ENCODE results near the gene RUVBL1. TPM values are rescaled to one million over a fixed set of nuclear protein-coding genes. Genes with fewer than 3 reads are reported as not detected.
A peak's percentile ranks its signal among the peaks of the same experiment; 100 is the strongest.

Gene RUVBL1
- polyA plus RNA-seq, 1 donor: 36.2 TPM

DNA sequence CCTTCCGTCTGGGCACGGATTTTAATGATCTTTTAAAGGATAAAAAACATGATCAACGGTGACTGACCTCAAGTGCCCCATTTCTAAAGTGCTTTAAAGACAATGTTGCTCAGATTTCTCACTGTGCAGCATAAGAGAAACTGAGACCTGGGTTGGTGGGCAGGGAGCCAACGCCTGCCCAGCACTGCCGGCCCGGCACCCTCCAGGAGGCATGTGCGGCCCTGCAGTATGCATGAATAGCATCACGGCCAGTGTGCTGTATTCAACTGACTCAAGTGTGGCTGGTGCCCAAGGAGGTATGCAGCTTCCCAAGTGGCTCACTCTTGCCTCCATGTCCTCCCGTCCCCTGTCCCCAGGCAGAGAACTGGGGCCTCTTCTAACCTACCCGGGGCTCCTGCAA is 41.1 kb downstream of the RUVBL1 start:
- no peak for DNase-seq

DNA sequence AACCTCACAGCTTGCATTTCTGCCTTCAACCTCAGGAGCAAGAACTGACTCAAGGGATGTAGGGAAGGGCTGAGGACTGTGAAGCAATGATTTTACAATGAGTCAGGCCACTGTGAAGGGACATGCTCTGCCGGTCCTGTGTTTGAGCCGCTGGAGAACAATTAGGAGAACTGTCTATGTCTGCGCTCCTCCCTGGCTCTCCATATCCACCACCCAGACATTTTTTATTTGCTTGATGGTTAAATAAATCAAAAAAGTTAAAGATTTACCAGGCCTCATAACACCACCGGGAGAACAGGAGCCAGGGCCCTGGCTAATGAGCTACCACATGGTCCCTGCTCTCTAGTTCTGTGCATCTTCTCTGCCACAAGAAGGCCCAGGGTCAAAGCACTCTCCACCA is 41.8 kb downstream of the RUVBL1 start:
- no peak for DNase-seq

DNA sequence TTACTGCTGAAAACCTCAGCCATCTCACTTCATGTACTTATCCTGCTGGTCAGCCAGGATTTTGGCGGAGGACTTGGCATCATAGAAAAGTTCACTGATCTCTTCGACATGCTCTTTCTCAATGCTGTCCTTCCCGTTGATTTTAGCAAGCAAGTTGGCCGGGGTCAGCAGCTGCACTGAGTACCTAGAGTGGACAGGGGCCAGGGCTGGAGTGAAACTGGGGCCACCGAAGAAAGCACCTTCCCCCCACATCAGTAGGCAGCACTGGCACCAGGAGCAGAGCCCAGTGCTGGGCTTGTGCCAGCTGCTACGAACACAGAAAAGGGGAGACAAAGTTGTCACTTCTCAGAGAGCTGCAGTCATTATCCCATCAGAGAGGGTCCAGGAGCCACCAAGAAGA is 42.4 kb downstream of the RUVBL1 start:
- no peak for DNase-seq

DNA sequence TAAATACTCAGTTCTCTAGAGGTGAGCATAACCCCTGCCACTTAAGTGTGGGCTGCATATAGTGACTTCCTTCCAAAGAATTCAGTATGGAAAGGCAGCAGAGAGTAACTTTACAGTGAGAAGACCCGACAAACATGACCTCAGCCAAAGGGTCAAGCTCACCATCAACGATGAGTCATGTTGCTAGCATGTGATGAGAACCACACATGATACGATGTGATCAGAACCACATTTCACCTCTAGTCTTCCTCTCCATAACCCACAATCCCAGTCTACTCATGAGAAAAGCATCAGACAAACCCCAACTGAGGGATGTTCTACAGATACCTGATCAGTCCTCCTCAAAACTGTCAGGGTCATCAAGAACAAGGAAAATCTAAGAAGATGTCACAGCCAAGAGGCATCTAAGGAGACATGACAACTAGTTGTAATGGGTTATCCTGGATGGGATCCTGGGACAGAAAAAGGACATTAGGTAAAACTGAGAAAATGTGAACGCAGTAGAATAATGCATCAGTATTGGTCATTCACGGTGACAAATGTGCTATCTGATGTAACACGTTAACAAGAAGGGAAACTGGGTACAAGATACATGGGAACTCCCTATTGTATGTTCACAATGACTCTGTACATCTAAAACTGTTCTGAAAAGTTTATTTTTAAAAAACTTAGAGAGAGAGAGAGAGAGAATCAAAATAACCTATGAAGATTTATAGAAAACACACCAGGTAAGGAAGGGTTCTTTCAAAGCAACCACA is 43.1 kb downstream of the RUVBL1 start:
- DNase-seq: no peak

DNA sequence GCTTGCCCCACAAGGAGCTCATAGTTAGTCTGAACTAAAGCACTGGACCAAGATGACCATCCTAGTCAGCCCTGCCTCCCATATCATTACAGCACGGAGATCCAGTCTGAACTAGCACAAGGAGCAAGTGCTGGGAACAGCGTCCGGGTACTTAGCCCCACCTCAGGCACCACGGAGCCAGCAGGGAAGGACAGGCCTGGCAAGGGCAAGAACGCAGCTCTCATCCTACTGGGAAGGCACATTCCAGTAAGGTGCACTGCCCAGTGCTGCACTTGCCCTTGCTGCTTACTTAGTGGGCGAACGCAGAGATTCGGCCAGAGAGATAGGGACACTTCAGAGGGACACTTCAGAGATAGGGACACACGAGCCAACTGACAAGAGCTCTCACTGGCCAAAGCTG is 43.8 kb downstream of the RUVBL1 start:
- DNase-seq: no peak

DNA sequence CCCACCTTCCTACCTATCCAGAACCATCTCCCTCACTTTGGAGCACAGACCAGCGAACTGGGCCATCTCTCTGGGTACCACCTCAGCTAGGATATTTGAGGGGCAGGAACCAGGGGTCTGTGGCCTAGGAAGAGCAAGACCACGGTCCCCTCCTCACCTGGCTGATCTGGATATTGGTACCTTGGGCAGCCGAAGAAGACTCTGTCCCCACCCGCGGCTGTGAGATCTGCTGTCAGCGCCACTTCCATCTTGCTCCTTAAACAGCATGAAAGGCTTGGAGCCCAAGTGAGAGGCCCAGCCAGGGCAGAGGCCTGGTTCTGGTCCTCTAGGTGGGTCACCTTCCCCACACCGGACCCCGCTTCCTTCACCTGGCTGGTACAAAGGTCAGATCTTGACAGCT is 44.7 kb downstream of the RUVBL1 start:
- no peak for DNase-seq

DNA sequence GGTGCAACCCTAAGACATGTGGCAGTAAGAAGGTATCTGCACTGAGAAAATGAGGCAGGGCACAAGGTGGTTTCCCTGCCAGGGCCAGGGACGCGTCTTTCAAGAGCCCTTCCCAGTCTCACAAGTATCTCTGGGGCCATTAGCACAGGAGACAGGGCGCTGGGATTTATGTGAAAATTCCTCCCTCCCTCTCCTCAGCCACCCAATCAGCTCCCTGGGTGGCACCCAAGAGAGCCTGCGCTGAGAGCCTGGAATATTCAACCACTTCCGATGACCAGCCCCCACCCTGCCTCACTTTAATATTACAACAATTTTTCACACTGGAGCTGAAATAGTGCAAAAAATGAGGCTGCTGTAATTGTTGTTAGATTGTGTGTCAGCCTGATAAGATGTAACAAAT is 45.3 kb downstream of the RUVBL1 start:
- no peak for DNase-seq

DNA sequence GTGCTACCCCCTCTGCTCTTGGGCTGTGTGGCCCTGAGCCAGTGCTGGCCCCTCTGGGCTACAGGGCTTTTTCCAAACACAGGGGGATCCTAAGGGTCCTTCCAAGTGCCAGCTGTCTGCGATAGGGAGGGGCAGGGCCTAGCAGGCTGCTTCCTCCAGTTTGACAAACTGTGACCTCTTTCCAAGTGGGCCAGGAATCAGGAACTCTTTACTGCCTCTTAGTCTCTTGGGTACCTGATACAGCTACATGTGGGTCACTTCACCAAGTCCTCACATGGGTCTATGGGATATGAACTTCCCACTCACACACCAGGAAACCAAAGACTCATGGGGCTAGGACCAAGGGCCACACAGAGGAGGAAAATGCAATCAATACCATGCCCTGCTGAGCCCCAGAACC is 45.9 kb downstream of the RUVBL1 start:
- no peak for DNase-seq

DNA sequence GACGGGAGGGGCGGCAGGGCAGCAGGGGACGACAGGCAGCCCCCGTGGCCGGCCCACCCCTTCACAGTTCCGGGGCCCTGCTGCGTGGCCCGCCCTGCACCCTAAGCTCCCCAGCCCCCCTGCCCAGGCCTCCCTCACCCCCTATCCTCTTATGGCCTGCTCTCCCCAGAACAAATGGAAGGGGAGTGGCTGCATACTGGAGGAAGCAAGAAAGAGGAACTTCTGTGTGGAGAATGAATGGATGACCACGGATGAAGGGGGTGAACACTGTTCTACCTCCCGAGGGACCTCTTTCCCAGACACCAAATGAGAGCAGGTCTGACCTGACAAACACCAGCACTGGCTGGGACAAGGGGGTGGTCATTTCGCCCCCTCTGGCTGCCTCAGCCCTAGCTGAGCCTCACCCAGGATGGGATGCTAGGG is 46.4 kb downstream of the RUVBL1 start:
- no peak for DNase-seq

DNA sequence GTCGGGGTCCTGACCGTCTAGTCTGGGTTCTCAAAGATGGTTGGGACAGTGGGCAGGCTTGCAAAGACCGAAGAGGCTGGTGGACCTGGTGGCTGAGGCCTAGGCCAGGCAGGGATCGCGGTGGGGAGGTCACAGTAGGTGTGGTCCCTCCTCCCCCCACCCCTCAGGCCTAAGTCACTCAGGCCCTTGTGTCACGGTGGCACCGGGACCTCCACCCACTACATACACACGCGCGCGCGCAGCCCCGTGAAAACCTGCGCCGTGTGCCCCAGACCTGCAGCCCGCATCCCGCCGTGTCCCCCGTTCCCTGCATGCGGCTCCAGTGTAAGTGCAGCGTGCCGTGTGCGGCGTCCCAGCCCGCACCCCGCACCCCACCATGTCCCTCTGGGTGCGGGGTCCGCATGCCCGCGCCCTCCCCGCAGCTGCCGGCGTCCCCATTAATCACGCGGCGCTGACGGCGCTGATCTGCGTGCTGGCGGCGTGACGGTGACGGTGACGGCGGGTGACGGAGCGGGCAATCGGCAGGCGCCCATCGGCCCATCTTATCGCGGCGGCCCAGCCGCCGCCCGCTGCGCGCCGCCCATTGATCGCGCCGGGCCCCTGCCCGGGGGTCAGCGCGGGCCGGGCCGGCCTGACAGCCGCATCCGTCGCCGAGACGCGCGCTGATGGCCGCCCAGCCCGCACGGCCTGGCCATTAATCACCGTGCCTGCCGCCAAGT is 47.0 kb downstream of the RUVBL1 start:
- no peak for DNase-seq

DNA sequence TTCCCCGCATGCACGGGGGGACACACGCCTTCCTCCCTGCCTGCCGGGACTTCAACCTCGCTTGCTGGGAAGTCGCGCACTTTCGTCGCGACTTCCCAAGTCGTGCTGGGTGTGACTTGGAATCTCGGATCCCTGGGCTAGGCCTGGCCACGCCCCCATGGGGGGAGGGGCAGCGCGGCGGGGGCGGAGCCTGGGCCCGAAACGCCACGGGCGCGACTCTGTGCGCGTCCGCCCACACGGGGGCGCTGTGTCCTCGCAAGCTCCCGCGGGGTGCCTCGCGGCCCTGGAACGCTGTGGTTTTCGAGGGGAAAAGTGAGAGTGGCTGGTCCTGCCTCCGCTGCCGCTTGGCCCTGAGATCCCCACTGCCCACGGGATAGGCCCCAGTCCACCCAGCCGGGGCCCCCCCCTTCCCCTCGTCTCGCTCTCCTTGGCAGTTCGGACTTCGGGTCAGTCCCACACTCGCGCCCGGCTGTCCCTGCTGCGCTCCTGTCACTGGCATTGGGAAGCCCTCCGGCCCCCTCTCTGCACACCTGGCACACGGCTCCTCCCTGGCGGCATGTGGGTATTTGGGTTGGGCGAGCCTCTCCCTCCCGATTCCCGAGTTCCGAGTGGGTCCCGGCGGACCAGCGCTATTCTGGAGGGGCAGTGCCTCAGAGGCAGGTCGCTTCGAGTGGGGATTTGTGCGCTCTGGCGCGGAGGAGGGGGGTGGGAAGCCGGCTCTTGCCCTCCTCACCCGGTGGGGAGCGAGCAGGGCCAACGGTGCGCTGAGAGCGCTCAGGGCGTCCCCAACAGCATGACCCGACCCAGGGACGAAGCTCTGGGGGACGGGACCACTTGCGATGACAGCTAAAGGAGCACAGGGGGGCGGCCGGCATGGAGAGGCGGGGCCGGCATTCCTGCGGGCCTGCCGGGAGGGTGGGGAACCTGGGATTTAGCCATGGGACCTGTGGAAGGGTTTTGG is 47.8 kb downstream of the RUVBL1 start:
- peak; percentile 92 for DNase-seq

DNA sequence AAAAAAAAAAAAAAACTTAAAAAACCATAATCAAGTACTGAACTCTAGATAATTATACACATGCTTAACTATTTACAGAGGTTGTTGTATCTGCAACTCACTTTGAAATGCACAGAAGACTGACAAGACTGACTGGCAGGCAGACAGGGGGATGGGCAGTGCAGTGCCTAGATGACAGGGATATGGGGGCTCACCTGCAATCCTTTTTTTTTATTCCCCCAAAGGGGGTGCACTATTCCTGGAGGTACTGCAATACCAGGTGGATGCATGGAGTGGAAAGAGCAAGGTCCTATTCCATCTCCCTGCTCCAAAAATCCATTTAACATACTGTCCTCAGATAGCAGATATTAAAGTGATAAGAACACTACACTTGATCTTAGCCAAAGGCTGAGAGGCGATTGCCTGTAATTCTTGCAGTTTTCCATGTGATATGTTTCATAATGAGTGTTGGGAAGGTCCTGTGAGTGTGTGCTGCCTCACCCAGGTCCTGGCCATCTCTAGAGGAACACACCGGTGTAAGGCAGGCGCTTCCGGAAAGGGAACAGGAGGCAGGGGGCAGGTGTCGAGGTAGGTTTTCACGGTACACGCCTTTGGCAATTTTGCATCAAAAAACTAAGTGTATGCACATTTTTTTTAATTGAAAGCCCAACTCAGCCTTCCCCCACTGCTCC is 48.6 kb downstream of the RUVBL1 start:
- no peak for DNase-seq

DNA sequence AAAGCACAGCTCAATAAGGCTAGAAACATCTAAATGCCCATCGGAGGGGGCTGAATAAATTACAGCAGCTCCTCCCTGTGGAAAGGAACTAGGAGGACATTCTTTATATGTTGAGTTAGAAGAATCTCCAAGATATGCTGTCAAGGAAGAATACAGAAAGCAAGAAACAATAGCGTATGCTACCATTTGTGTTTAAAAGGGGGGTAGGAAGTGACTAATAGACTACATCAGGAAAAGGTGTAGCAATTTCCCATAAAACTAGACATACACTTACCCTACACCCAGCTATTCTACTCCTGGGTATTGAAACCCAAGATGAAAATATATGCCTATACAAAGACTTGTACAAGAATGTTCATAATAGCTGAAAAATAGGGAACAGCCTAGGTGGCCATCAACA is 49.8 kb downstream of the RUVBL1 start:
- DNase-seq: no peak

DNA sequence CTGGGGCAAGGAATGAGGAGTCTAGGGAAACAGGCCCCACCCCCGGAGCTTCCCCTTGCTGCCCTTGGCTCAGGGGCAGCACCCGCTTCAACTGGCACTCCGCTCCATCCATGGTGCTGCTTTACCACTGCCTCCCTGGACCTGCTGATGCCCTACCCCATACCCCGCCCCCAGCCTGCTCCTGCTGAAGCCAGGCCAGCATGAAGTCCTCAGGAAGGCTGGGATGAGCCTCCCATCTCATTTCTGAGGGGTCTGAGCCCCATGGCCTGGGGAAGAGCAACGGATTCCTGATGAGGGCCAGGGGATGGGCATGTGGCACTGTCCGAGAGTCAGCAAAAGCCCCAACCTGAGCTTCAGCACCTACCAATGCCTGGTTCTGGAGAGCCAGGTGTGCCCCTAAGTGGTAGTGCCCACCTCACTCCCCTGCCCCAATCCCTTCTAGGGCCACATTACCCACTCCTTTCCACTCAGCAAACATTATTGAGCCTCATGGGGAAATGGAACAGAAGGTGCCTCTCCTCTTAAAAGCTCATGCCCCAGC is 50.4 kb downstream of the RUVBL1 start:
- no peak for DNase-seq

DNA sequence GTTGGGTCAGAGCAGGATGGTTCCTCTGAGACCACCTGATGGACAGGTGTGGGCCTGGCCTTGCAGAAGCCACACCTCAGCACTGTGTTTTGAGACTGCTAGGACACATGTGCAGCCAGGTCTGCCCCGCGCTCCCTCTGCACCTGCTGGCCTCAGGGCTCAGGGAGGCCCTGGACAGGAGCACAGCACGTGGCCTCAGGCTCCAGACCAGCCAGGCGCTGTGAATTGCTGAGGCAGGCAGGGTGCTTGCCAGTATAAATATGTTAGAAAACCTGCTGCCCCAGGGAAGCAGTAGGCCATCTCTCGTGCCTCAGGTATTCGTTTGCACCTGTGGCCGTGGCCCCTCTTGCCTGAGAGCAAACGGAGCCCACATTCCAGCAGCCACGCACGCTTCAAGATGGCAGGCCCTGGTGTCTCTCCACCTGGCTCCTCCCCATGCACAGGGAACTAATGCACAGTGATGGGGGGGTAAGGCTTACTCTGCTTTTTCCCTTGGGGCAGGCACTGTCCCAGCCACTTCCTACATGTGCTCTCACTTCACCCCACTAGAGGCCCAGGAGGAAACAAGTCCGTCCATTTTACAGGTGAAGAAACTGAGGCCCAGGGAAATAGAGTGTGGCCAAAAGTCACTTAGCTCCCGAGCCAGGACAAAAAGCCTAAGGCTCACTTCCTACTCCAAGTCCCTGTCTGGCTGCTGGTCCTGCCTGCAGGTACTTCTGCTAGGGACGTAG is 51.0 kb downstream of the RUVBL1 start:
- no peak for DNase-seq

DNA sequence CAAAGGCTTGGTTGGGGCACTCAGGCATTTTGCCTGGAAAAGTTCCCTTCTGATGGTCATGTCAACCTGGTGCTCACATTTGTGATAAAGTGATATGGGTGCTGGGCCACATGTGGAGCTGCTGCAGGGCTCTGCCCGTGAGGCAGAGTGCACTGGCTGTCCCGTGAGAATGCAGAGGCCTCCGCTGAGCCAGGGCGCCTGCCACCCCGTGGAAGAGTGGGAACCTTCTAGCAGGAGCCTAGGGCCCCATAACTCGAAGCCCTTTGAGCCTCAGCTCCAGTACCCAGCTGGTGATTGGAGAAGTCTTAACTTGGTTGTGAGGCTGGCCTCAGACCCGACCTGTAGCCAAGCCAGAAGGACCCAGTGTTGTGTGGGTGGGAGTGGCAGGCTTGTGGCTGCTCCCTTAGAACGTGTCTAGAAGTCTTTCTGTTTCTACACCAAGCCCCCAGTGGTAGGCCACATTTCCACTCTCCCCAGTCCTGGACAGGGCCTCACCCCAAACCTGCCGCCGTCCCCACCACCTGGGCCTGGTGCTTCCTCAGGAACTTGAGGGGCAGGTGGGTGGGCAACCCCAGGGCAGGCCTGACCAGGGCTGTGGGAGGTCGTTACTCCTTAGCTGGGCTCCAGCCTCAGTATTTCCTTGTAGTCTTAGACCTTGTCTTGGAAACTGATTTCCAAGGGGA is 51.7 kb downstream of the RUVBL1 start:
- no peak for DNase-seq

DNA sequence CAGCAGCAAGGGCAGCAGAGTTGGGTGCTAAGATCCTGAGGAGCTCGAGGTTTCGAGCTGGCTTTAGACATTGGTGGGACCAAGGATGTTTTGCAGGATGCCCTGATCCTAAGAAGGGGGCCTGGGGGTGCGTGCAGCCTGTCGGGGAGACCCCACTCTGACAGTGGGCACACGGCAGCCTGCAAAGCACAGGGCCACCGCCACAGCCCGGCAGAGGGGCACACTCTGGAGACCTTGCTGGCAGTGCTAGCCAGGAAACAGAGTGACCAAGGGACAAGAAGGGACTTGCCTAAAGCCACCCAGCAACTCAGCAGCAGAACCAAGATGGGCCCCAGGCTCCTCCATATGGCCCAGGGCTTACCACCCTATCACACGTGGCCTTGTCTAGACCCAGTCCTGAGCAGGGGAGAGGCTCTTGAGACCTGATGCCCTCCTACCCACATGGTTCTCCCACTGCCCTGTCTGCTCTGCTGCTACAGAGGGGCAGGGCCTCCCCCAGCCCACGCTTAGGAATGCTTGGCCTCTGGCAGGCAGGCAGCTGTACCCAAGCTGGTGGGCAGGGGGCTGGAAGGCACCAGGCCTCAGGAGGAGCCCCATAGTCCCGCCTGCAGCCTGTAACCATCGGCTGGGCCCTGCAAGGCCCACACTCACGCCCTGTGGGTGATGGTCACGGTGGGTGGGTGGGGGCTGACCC is 52.6 kb downstream of the RUVBL1 start:
- DNase-seq: no peak

DNA sequence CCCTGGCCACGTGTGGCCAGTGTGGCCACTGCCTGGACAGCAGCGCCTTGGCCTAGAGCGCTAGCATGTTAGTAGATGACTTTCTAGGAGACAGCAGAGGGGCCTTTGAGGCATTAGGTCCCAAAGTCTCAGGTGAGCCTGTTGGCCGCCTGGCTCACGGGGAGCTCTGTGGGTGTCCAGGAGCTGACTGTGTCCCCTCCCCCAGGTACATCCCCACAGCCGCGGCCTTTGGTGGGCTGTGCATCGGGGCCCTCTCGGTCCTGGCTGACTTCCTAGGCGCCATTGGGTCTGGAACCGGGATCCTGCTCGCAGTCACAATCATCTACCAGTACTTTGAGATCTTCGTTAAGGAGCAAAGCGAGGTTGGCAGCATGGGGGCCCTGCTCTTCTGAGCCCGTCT is 54.3 kb downstream of the RUVBL1 start:
- DNase-seq: no peak

DNA sequence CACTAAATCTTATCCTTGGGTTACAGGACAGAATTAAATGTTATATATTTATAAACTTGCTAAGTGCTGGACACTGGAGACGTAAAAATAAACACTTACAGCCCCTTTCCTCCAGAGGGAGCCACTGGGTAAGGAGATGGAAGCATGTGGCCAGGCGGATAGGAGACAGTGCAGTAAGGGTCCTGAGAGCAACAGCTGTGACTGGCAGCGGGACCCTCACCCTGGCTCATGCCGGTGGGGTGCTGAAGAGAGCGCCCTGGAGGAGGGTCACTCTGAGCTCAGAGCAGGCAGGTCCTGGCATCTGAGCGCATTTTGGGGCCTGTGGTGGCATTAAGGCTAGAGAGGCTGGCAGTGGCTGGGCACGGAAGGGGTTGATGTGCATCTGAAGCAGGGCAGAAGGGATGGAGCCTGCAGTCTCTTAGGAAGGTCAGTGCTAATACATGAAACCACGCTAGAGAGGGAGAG is 55.4 kb downstream of the RUVBL1 start:
- no peak for DNase-seq

DNA sequence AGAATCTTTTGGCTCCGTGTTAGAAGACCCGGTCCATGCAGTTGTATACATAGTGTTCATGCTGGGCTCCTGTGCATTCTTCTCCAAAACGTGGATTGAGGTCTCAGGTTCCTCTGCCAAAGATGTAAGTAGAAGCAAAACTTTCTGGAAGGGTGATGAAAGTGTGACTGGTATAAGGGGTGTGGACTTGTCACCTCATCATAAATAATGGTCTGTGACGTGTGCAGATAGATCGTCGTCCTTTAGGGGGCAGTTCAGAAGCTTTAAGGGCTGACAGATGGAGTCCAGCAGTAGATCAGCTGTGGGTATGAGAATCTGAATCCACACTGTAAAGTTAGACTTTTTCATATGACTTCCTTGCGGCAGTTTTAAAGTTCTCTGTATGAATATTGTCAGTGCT is 56.1 kb downstream of the RUVBL1 start:
- no peak for DNase-seq
